K562 (cell line): ENCODE data around the gene CEP85L. TPM values are rescaled to one million over a fixed set of nuclear protein-coding genes. Genes with fewer than 3 reads are reported as not detected.

Source experiments
- ATF1 ChIP-seq, 2 experiments: fragments of 450-650 bp in 1 of 2; IDR thresholded peaks; 2 replicates each; pipeline ENCODE4 v1.6.1; 2016; ENCODE audit warnings: missing compliant biosample characterization in 1 of 2, missing genetic modification characterization in 1 of 2
- ATF2 ChIP-seq: sonication (generic); formaldehyde crosslinking; IDR thresholded peaks from 2 replicates; pipeline ENCODE4 v1.8.1; 2022; ENCODE audit warnings: missing genetic modification reagents
- CCNT2 ChIP-seq: IDR thresholded peaks from 2 replicates; pipeline ENCODE4 v1.6.1; 2011; ENCODE audit warnings: borderline replicate concordance, low read depth, mild to moderate bottlenecking, moderate library complexity, mixed read lengths, low read length; ENCODE audit not compliant: insufficient read length; ENCODE audit errors: extremely low read depth
- DIDO1 ChIP-seq: fragments of 450-650 bp; IDR thresholded peaks from 2 replicates; pipeline ENCODE4 v1.6.1; 2016; ENCODE audit warnings: low read depth, missing biosample characterization, missing genetic modification characterization
- DNMT1 ChIP-seq: fragments of 450-650 bp; IDR thresholded peaks from 2 replicates; pipeline ENCODE4 v1.6.1; 2016; ENCODE audit warnings: antibody characterized with exemption, mild to moderate bottlenecking
- ILF3 ChIP-seq: fragments of 450-650 bp; IDR thresholded peaks from 2 replicates; pipeline ENCODE4 v1.6.1; 2018; ENCODE audit warnings: antibody characterized with exemption, mild to moderate bottlenecking, moderate library complexity, borderline replicate concordance
- NFIX ChIP-seq: fragments of 250-450 bp; sonication (Bioruptor Pico); IDR thresholded peaks from 2 replicates; pipeline ENCODE4 v1.4.0; 2020; ENCODE audit warnings: low read depth, mild to moderate bottlenecking, moderate library complexity
- RBM14 ChIP-seq: fragments of 200-400 bp; formaldehyde crosslinking; IDR thresholded peaks from 2 replicates; pipeline ENCODE4 v1.6.1; 2018; ENCODE audit warnings: low read depth, mild to moderate bottlenecking, low read length, moderate library complexity, borderline replicate concordance; ENCODE audit not compliant: insufficient read depth
- TFAP4 ChIP-seq: sonication (generic); formaldehyde crosslinking; IDR thresholded peaks from 2 replicates; pipeline ENCODE4 v1.8.0; 2022; ENCODE audit warnings: missing genetic modification reagents, mild to moderate bottlenecking, moderate library complexity, borderline replicate concordance
- TRIM24 ChIP-seq, 2 experiments: fragments of 450-650 bp; IDR thresholded peaks; 2 replicates each; pipeline ENCODE4 v1.6.1; 2016
- ZFP30 ChIP-seq: fragments of 250-450 bp; sonication (Bioruptor Pico); IDR thresholded peaks from 2 replicates; pipeline ENCODE4 v1.8.0; 2022; ENCODE audit warnings: moderate library complexity, mild to moderate bottlenecking, inconsistent platforms, borderline replicate concordance
- ZNF197 ChIP-seq: fragments of 200-800 bp; sonication (Bioruptor generic); IDR thresholded peaks from 2 replicates; pipeline ENCODE4 v1.6.1; 2016; ENCODE audit warnings: low read depth, missing genetic modification characterization, missing compliant biosample characterization
- ZNF224 ChIP-seq: sonication (generic); formaldehyde crosslinking; IDR thresholded peaks from 2 replicates; pipeline ENCODE4 v1.8.0; 2022; ENCODE audit warnings: mild to moderate bottlenecking, missing genetic modification reagents
- ZNF318 ChIP-seq, 2 experiments: fragments of 450-650 bp; IDR thresholded peaks; 2 replicates each; pipeline ENCODE4 v1.6.1; 2016; ENCODE audit warnings: mild to moderate bottlenecking in 2 of 2, borderline replicate concordance in 1 of 2, low read depth in 1 of 2, moderate library complexity in 1 of 2
- ZNF324 ChIP-seq: fragments of 250-450 bp; sonication (Bioruptor Pico); IDR thresholded peaks from 2 replicates; pipeline ENCODE4 v1.4.0; 2020; ENCODE audit warnings: mild to moderate bottlenecking
- ZNF644 ChIP-seq: fragments of 200-800 bp; sonication (Bioruptor generic); IDR thresholded peaks from 2 replicates; pipeline ENCODE4 v1.6.1; 2016; ENCODE audit warnings: low read depth, missing genetic modification characterization, missing compliant biosample characterization
- ZNF780A ChIP-seq: fragments of 250-450 bp; sonication (Bioruptor Pico); IDR thresholded peaks from 2 replicates; pipeline ENCODE4 v1.5.0; 2021; ENCODE audit warnings: mild to moderate bottlenecking
- polyA plus RNA-seq, 8 experiments: library from polyadenylated mRNA; depleted of rRNA in 4 of 8; stranded (reverse) in 5 of 8; unstranded in 3 of 8; fragments of >200 nt; fragmentation: Nextera tagmentation in 2 of 8; fragmentation: Illumina TruSeq in 1 of 8; extraction: Ambion mirVana in 2 of 8; extraction: Trizol in 1 of 8; gene quantifications; 2 replicates each; pipeline versions ENCODE4 v1.2.1 to v1.2.3, GENCODE V29; 2011 to 2014; ENCODE audit warnings: inconsistent platforms in 1 of 8, missing spikeins in 1 of 8
- total RNA-seq, 7 experiments: library from RNA; depleted of rRNA in 6 of 7; stranded (reverse); fragments of >200 nt in 6 of 7; fragmentation: Illumina TruSeq in 2 of 7; extraction: Trizol in 2 of 7; gene quantifications; 2 replicates each; pipeline versions ENCODE4 v1.2.1 to v1.2.3, GENCODE V29; 2011 to 2021; ENCODE audit warnings: low replicate concordance in 1 of 7

CEP85L gene
- total and polyA plus RNA-seq, 9 of the 15 experiments (the other 6 are each of a cell fraction or from before 2014, with no cell fraction given), result 4.5 to 15.8 (median 8.3) TPM

- no peak for TF ChIP-seq ATF2
- TF ChIP-seq RBM14, result no peak
- no peak for TF ChIP-seq ZNF197 (CRISPR knock-in tag)
- no peak for TF ChIP-seq ZFP30
- no peak for TF ChIP-seq ILF3
- TF ChIP-seq DIDO1 (tag), result no peak
- TF ChIP-seq DNMT1, result no peak
- no peak for TF ChIP-seq ZNF780A
- TF ChIP-seq TRIM24 (IDR thresholded peaks at IDR 0.05), result no peak
- peak; percentile 100 for TF ChIP-seq NFIX (CRISPR knock-in tag)
- TF ChIP-seq ZNF324 (CRISPR knock-in tag), result no peak
- no peak for TF ChIP-seq ZNF644 (tag)
- no peak for TF ChIP-seq TFAP4 (CRISPR knock-in tag)
- TF ChIP-seq ATF1 (CRISPR knock-in tag; IDR thresholded peaks at IDR 0.05), result no peak
- TF ChIP-seq ATF1 (tag; IDR thresholded peaks at IDR 0.05), result no peak; the same call in none of the 2 replicates
- TF ChIP-seq ZNF318 (IDR thresholded peaks at IDR 0.05; ENCODE audit: borderline replicate concordance in 1 of 2, low read depth in 1 of 2), result no peak
- no peak for TF ChIP-seq ZNF224 (CRISPR knock-in tag)
- TF ChIP-seq CCNT2, result no peak
Observed at GRCh38 chr6:118660218-118660569, 8.8 kb upstream of the CEP85L start (continued).
